ENCODE measurements around the gene SLC24A1.
"Not testable (repeated sequence)": the region's sequence is repeated elsewhere in the genome, so short reads cannot be mapped to it uniquely, and the experiment has no call there.

SLC24A1 gene

DNA sequence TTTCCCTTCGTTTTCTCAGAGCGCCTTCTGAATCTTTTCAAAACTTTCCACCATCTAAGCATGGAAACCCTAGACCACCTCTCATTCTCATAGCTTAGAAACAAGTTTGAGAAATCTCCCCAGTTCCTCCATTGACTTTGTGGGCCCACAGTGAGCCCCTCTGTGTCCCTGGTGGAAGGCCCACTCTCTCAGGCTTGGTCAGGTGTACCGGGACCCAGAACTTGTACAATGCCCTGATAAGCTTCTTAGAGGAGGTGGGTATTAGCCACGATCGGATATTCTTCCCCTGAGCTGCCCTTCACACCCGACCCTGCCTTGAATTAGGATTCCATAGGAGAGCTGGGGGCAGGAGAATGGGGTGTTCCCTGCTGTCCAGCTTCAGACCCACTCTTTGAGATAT lies at the start of gene SLC24A1:
Gene SLC24A1 (plus strand): TSS at position 301 of the 400 bp plus-strand sequence. CDS start 2,143 bp downstream, outside the sequence.
- DNase-seq (ENCODE audit: low read depth), result no peak

DNA sequence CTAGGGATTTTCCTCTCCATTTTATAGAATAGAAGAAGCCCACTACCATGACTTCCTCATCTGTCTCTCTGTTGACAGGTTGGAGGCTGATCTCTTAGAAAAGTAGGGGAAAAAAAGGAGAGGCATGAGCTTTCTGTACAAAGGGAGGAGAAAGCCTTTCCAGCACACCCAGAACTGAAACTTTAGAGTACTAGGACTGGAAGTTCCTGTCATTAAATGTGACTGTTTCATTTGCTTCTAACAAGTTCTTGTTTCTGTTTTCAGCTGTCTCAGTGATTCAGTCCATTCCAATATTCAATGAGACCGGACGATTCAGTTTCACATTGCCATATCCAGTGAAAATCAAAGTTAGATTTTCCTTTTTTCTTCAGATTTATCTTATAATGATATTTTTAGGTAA lies 49.8 kb upstream of the SLC24A1 start:
- no peak for DNase-seq (ENCODE audit: low read depth)

DNA sequence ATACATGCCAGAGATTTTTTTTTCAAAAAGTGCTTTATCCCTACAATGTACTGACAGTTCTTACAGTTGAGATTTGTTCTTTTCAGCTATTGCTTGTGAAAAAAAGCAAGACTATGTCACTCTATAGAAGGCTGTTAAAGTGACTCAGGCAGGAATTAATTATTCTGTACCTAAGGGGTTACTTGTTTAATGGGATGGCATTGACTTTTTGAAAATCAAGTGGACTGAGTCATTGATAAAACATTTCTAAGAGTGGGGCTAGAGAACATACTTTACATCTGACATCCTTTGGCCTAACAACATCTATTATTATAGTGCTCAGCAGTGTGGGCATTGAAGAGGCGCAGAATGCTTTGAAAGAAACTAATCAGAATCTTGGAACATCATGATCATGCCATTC lies 45.1 kb upstream of the SLC24A1 start:
- no peak for DNase-seq (ENCODE audit: low read depth)

DNA sequence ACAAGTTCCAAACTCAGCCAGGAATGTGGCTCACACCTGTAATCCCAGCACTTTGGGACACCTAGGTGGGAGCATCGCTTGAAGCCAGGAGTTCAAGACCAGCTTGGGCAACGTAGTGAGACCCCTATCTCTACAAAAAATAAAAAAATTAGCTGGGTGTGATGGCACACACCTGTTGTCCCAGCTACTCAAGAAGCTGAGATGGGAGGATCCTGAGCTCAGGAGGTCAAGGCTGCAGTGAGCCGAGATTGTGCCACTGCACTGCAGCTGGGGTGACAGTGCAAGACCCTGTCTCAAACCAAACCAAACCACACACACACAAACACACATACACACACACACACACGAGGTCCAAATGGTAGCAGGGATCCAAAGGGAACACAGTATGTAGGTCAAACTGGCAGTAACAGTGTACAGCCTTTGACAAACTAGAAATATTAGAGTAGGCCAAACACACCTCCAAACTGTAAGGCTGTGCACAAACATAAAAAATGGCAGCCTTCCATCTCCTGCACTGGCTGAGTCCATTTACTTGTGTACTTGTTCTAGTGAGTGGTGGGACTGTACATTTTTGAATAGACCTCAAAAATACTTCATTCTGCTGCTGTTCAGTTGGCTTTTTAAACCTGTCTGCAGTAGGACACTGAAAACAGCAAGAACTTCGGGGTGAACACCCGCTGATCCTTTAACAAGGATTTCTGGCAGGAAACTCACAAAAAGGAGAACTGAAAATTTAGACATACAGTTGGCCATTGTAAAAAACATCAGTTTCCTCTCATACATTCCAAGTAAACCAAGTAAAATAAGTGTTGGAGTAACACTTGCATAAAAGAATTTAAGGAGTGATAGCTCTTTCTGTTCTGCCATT lies 44.4 kb upstream of the SLC24A1 start:
- DNase-seq (ENCODE audit: low read depth), result no peak

DNA sequence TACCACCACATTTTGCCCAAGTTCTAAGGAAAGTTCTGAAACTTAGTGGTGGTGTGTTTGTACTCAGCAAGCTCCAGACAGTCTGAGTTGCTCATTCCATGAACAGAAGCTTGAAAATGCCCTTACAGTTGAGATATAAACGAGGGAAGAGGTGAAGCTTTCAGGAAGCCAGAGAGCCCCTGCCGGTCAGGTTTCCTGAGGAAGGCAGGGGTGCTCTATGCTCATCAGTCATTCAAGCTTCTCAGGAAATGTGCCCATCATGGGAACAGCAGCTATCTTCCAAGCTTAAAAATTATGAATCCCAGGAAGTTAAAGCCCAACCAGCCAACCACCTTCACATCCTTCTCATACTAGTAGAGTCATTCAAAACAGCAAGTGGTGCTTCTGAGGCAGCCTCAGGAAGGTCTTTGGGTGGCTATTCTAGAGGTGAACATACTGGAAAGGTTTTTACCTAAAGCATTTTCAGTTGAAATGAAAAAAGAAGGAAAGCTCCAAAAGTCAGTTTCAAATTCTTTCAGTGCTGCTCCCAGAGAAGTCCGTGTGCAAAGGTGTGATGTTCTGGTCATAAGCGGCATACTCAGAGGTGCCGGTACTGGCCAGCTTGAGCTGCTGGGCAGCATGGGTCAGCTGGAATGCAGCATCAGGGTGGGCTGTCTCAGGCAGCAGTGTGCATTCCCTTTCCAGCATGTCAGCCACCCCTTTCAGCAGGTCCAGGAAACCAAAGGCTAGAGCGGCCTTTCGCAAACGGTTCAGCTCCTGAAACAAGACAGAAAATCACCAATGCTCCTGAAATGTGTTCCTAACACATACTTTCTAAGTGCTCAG lies 42.6 kb upstream of the SLC24A1 start:
- no peak for DNase-seq (ENCODE audit: low read depth)

DNA sequence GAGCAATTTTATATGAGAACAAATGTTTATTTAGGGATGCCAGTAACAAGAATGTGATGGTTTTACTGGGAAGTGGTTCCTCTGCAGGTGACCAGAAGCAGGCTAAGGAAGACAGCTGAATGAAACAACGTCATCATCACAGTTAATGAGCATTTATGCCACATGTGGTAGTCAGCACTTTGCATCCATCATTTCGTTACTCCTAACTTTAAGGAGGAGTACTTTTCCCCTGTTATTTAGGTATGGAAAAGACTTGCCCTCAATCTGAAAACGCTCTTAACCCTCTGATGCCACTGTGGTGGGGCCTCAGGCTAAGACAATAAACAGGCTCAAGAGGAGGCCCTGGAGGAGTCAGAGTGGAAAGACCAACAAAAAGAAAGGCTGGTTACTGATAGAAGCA lies 42.0 kb upstream of the SLC24A1 start:
- no peak for DNase-seq (ENCODE audit: low read depth)

DNA sequence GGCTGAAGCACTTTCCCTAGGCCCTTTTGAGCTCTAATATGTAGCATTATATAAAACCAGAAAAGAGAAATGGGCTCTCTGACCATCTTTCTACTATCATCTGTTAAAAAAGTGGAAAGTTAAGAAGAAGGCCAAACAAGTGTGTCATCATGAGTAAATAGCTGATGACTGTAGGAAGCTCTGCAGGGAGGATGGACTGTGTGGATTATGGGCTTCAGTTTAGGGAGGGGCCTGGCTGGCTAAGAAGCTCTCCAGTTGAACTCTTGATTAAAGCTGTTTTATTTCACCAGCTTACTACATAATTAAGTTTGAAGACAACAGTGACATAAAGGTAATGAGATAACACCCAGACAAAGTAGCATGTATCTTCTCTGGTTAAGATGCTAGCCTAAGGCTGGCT lies 41.5 kb upstream of the SLC24A1 start:
- no peak for DNase-seq (ENCODE audit: low read depth)

DNA sequence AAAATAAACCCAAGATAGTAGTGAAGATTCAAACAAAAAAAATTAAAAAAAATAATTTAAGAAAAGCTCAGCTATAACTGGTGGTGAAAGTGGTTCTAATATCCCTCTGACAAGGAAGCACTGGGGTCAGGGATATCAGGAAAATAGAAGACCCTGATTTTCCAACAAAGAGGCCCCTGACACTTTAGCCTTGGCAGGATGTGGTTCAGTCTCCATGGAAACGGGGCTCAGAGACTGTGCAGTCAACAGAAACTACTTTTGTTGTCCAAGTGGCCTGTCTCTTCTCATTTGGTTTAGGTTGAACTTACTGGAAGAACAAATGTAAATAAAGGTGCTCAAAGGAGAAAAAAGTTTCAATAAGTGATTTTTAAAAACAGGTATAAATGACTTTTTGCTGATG lies 38.0 kb upstream of the SLC24A1 start:
- no peak for DNase-seq (ENCODE audit: low read depth)

DNA sequence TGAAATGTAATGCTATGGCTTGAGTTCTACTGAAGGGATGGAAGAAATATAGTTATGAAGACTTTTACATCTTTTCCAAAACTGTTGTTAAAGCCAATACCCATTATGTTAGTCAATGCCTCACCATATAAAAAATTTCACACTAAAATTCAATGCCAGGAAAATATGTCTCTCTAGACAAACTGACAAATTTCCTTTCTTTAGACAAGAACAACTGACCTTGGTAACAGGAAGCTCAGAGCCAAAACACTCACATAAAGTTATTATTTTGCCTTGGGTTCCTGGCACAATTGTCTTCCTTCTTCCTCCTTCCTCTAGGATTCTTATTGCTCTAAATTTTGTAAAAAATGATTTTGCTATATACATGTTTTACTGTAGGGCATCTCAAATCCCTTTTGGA lies 37.5 kb upstream of the SLC24A1 start:
- DNase-seq (ENCODE audit: low read depth), result no peak

DNA sequence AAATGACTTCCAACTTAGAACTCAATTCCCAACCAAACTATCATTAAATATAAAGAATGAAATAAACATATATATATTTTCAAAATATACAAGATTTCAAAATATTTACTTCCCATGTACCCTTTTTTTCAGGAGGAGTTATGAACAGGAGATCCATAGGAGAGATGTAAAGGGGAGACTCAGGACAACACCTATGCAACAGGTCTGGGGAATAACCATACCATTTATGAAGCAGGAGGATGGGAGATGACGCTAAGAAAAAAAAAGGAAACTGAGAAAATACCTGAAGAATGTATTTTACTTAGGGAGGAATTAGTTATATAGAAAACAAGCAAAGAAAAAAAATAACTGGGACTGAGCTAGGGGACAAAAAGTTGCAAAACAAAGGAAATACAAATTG lies 34.6 kb upstream of the SLC24A1 start:
- no peak for DNase-seq (ENCODE audit: low read depth)

DNA sequence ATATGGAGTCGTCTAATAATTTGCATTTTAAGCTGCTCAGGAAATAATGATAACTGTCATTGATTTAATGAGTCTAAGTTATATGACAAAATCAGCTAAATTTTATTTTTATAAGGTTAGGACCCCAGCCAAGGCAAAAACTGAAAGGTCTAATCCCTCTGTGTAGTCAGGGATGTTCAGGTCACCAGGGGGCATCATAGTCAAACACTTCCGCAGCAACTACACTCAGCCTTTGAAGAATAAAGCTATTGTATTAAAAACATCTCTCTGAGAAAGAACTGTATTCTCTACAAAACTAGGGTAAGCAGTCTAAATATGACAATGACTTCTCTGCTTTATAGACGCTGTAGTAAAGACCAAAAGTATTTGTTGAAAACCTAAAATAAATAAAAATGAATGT lies 25.8 kb upstream of the SLC24A1 start:
- DNase-seq (ENCODE audit: low read depth), result no peak

DNA sequence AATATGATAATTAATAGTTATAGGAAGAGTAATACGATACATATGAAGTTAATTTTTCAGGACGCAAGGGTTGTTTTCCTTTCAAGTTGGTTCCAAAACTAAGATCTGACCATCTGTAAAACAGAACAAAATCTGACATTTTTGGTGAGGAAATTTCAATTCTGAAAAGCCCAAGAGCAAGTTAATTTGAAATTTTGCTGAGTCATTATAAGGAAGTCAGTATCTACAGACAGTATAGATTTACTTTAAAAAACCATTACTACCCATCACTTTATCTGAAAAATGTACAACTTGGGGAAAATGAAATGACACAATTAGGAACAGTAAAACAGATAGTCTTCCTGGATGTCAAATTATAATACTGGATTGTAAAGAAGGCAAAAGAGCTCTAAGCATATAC lies 23.3 kb upstream of the SLC24A1 start:
- no peak for DNase-seq (ENCODE audit: low read depth)

DNA sequence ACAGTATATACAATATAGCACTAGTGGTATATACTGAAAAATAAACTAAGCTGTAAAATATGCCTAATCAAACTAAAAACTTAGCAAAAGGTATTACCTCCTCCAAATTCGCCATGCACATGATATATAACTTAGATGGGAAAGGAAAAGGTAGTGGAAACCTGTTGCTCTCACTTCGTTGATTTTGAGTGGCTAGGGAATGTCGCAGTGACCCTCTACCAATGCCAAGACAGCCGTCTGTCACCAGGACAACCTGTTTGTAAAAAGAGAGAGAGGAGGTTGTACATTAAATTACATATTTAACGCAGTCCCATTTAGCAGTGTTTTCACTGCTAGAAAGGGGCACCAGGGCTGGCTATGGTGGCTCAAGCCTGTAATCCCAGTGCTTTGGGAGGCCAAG lies 22.1 kb upstream of the SLC24A1 start:
- no peak for DNase-seq (ENCODE audit: low read depth)

DNA sequence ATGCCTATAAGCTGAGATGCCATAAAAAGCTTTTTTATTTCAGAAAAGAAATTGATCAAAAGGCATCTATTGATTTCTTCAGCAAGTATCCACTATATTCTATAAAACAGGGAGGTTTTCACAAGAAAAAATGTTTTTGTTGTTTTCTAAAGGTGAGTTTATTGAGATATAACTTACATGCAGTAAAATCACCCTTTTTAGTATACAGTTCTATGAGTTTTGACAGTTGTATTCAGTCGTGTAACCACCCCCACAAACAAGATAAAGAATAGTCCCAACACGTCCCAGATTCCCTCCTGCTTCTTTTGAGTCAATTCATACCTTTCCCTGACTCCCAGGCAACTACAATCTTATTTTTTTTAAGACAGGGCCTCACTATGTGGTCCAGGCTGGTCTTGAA lies 18.6 kb upstream of the SLC24A1 start:
- no peak for DNase-seq (ENCODE audit: low read depth)

DNA sequence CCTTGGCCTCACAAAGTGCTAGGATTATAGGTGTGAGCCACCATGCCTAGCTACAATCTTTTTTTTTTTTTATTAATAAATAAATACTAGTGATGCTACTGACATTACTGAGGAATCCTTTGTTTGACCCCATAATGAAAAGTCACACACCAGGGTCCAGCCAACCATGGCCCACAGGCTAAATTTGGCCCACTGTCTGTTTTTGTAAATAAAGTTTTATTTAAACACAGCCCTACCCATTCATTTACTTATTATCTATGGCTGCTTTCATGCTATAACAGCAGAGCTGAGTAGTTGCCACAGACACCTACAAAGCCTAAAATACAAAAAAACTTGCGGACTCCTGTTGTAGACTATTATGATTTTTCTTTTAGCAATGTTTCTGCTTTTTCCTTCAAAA lies 18.2 kb upstream of the SLC24A1 start:
- no peak for DNase-seq (ENCODE audit: low read depth)

DNA sequence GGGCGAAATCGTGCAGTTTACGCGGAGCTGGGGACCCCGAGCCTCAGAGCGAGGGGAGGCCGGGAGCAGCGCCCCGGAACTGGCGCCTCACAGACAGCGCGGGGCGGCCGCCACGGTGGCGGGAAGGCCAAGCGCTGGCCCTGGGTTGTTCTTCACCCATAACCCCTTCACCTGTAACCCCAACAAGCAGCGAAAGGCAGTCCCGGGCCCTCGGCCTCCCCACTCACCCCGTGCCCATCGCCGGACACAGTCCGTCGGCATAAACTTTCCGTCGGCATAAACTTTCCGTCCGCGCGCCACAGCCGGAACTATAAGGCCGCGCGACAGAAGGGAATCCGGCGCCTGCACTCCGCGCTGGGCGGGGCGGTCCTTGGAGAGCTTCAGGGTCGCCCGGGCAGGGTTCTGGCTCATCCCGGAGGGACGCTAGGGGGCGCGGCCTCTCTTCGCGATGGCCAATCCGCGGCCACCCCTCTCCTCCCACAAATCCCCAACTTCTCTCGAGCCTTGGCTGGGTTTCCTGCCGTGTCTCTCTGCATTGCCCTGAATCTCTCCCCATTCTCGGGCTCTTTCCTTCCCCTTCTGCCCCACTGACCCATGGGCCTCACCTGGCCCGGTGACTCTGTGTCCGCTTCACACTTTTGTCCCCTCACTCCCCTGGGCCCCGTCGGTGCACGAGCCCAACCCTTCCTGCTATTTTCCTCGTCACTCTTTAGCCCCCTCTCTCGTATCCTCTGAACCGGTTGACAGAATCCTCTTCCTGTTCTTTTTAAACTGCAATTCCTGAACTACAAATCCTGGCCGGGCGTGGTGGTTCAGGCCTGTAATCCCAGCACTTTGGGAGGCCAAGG lies 10.6 kb upstream of the SLC24A1 start, which contains the start of gene INTS14:
Gene INTS14 (minus strand): TSS at position 261 of the 848 bp plus-strand sequence. CDS start 3,751 bp downstream, outside the sequence.
- peak; percentile 86 for DNase-seq (ENCODE audit: low read depth)

DNA sequence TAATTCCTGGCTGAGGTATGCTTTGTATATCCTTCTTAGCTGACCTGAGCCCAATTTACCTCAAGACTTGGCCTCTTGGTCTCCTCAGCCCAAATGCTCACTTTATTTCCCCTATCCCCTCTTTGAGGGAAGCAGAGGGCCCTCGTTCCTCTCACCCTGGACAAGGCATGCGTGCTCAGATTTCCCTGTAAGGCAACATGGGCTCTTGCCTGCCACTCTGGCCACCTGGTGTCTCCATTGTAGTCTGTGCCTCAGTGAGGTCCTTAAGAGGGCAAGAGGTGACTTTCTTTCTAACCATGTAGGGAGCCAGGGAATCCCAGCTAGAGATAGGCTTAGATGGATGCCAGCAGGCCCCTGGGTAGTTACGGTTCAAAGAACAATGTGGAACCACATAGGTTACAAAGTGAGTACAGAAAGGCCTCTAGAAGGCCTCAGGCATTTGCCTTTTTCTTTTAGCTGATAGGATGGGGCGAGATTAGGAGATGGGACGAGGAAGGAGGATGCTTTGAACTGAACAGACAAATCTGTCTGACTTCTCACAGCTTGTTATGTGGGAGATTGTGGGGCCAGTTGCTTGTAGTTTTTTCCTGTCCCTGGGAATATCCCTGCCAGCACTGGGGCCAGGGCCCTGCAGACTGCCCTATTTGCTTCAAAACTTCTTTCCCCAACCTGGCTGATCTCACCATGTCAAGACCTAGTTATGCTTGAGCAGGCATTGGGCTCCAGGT lies 9.7 kb upstream of the SLC24A1 start:
- no peak for DNase-seq (ENCODE audit: low read depth)

DNA sequence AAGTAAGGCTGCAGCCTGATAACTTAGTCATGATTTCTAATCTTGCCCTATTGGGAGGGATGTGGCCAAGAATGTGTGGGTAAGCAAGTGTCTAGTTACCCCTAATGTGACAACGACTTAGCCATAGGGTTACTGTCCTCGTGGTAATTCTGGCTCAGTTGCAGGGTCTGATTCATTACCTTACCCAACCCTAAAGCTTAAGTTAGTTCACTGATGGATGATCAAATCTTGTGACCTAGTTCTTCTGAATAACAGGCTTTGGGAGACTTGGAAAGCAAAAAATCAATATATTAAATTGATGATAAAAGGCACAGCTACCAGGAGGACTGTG lies 9.2 kb upstream of the SLC24A1 start:
- DNase-seq (ENCODE audit: low read depth), result no peak

DNA sequence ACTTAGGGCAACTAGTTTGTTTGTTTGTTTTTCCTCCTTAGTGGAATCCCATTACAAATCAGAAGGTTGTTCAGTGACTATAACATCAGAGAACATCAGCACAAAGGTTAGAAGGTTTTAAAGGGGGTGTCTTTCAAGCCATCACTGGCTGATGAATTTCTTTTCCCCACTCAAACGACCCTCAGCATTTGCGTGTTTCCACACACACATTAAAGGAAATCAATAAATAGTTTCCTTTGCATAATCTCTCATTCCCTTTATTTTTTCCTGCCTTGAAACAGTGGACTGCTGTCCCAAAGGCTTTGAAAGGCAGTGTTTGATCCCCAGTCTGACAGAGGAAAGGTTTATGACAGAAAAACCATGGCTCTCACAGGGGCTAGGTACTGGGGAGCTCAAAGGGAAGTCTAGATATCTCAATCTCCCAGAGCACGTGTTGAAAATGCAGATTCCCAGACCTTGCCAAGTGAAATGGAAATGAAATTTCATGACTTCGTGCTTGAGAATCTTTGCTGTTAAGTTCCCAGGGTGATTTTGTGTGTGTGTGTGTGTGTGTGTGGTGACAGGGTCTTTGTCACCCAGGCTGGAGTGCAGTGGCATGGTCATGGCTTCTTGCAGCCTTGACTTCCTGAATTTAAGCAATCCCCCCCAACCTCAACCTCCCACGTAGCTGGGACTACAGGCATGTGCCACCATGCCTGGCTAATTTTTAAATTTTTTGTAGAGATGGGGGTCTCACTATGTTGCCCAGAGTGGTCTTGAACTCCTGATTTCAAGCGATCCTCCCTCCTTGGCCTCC lies 8.6 kb upstream of the SLC24A1 start:
- no peak for DNase-seq (ENCODE audit: low read depth)

DNA sequence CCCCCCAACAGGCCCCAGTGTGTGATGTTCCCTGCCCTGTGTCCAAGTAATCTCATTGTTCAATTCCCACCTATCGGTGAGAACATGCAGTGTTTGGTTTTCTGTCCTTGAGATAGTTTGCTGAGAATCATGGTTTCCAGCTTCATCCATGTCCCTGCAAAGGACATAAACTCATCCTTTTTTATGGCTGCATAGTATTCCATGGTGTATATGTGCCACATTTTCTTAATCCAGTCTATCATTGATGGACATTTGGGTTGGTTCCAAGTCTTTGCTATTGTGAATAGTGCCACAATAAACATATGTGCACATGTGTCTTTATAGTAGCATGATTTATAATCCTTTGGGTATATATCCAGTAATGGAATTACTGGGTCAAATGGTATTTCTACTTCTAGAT lies 5.9 kb upstream of the SLC24A1 start:
- not testable (repeated sequence) for DNase-seq (ENCODE audit: low read depth)

All from T-helper 22 cell (primary cell).